IMR-90 (cell line): ENCODE results near the gene FIBCD1. TPM values are rescaled to one million over a fixed set of nuclear protein-coding genes. Genes with fewer than 3 reads are reported as not detected.

ENCODE experiments used
- ATAC-seq: fragments of 200-7000 bp; cut with Tn5 transposase; 2 replicates; pipeline ENCODE4 v1.9.1; 2020; ENCODE audit warnings: low read depth, mild to moderate bottlenecking, moderate library complexity
- BruUV-seq: library from RNA; stranded (reverse); fragments of 400-500 nt; replicated peaks from 2 replicates; lab custom pipeline; 2021; lab: Mats Ljungman, UMichigan
- CTCF ChIA-PET: fragments of 300-600 bp; formaldehyde crosslinking; extraction: SDS; loops from one replicate; lab custom pipeline; 2021; ENCODE audit warnings: antibody characterized with exemption; lab: Yijun Ruan, JAX
- POLR2A ChIA-PET: fragments of 300-600 bp; sonication (Branson Sonifier 250); formaldehyde crosslinking; loops from one replicate; lab custom pipeline; 2022; ENCODE audit warnings: antibody characterized with exemption; ENCODE audit not compliant: unreplicated experiment; lab: Charles Lee
- DNase-seq: peaks from one replicate; pipeline ENCODE4 v3.0.0; 2013
- H2AFZ ChIP-seq: replicated peaks from 2 replicates; pipeline ENCODE3; 2013; ENCODE audit warnings: low read length, mild to moderate bottlenecking; ENCODE audit not compliant: poor library complexity
- H2AK5ac ChIP-seq: 2 replicates; pipeline ENCODE4 v1.6.1; 2013; ENCODE audit warnings: low read depth, low read length, inconsistent platforms
- H2AK9ac ChIP-seq: replicated peaks from 2 replicates; pipeline ENCODE3; 2013; ENCODE audit warnings: mild to moderate bottlenecking, low read depth, low read length, moderate library complexity; ENCODE audit not compliant: poor library complexity
- H2BK120ac ChIP-seq: 2 replicates; pipeline ENCODE4 v1.6.1; 2013; ENCODE audit warnings: low read depth, low read length, inconsistent platforms
- H2BK15ac ChIP-seq: 3 replicates; pipeline ENCODE4 v1.6.1; 2013; ENCODE audit warnings: low read depth, low read length, inconsistent platforms
- H2BK20ac ChIP-seq: 2 replicates; pipeline ENCODE4 v1.6.1; 2013; ENCODE audit warnings: low read depth, mild to moderate bottlenecking, inconsistent platforms, low read length, moderate library complexity
- H2BK5ac ChIP-seq: 2 replicates; pipeline ENCODE4 v1.6.1; 2013; ENCODE audit warnings: mild to moderate bottlenecking, low read depth, low read length, inconsistent platforms; ENCODE audit not compliant: poor library complexity, severe bottlenecking
- H3K14ac ChIP-seq: replicated peaks from 2 replicates; pipeline ENCODE4 v1.6.1; 2013; ENCODE audit warnings: low read depth, low read length, inconsistent platforms
- H3K18ac ChIP-seq: 2 replicates; pipeline ENCODE4 v1.6.1; 2013; ENCODE audit warnings: low read depth, low read length, control low read depth
- H3K23ac ChIP-seq: 2 replicates; pipeline ENCODE4 v1.6.1; 2013; ENCODE audit warnings: low read depth, low read length, inconsistent platforms
- H3K27ac ChIP-seq: 2 replicates; pipeline ENCODE4 v1.5.1; 2013; ENCODE audit warnings: mild to moderate bottlenecking, control low read depth, low read length; ENCODE audit not compliant: insufficient read depth
- H3K27me3 ChIP-seq: 2 replicates; pipeline ENCODE4 v1.6.1; 2013; ENCODE audit warnings: low read length; ENCODE audit not compliant: control insufficient read depth, insufficient read depth
- H3K36me3 ChIP-seq: 2 replicates; pipeline ENCODE4 v1.6.1; 2013; ENCODE audit warnings: low read length, mixed read lengths; ENCODE audit not compliant: control insufficient read depth, insufficient read depth
- H3K4ac ChIP-seq: 2 replicates; pipeline ENCODE4 v1.6.1; 2013; ENCODE audit warnings: low read depth, low read length, inconsistent platforms
- H3K4me1 ChIP-seq: 2 replicates; pipeline ENCODE4 v1.6.1; 2013; ENCODE audit warnings: low read length, mixed read lengths; ENCODE audit not compliant: control insufficient read depth, insufficient read depth
- H3K4me2 ChIP-seq: 2 replicates; pipeline ENCODE4 v1.6.1; 2013; ENCODE audit warnings: low read depth, mild to moderate bottlenecking, control low read depth, low read length, moderate library complexity
- H3K4me3 ChIP-seq: 2 replicates; pipeline ENCODE4 v1.5.1; 2013; ENCODE audit warnings: low read depth, mild to moderate bottlenecking, control low read depth, low read length, moderate library complexity; ENCODE audit not compliant: insufficient read depth
- H3K56ac ChIP-seq: 2 replicates; pipeline ENCODE4 v1.6.1; 2013; ENCODE audit warnings: low read length, inconsistent platforms; ENCODE audit not compliant: insufficient read depth; ENCODE audit errors: extremely low read depth
- H3K79me1 ChIP-seq, 2 experiments: 2 replicates each; pipeline ENCODE4 v1.6.1; 2013; ENCODE audit warnings: low read length in 2 of 2, inconsistent platforms in 1 of 2, low read depth in 1 of 2
- H3K9ac ChIP-seq: 2 replicates; pipeline ENCODE4 v1.6.1; 2013; ENCODE audit warnings: low read depth, low read length, control low read depth
- H3K9me1 ChIP-seq: 2 replicates; pipeline ENCODE4 v1.6.1; 2013; ENCODE audit warnings: low read length, inconsistent platforms; ENCODE audit not compliant: insufficient read depth
- H3K9me3 ChIP-seq: 2 replicates; pipeline ENCODE4 v1.6.1; 2013; ENCODE audit warnings: low read length; ENCODE audit not compliant: control insufficient read depth, insufficient read depth
- H4K20me1 ChIP-seq: 2 replicates; pipeline ENCODE4 v1.6.1; 2013; ENCODE audit warnings: low read length, inconsistent platforms; ENCODE audit not compliant: insufficient read depth
- H4K5ac ChIP-seq: 2 replicates; pipeline ENCODE4 v1.6.1; 2013; ENCODE audit warnings: mild to moderate bottlenecking, low read depth, low read length, control low read depth
- H4K8ac ChIP-seq, 2 experiments: 2 replicates each; pipeline ENCODE4 v1.6.1; 2013; ENCODE audit warnings: low read depth in 2 of 2, low read length in 2 of 2, control low read depth in 1 of 2, inconsistent platforms in 1 of 2
- H4K91ac ChIP-seq: 2 replicates; pipeline ENCODE4 v1.6.1; 2013; ENCODE audit warnings: low read depth, low read length, inconsistent platforms; ENCODE audit not compliant: insufficient read depth
- BHLHE40 ChIP-seq: fragments of 150-350 bp; IDR thresholded peaks from 2 replicates; pipeline ENCODE4 v1.6.1; 2016; ENCODE audit warnings: mild to moderate bottlenecking, low read depth, low read length
- CEBPB ChIP-seq: IDR thresholded peaks from 2 replicates; pipeline ENCODE4 v1.6.1; 2012; ENCODE audit warnings: low read depth, low read length, improper control_type of control experiment
- CHD1 ChIP-seq: IDR thresholded peaks from 2 replicates; pipeline ENCODE4 v1.6.1; 2012; ENCODE audit warnings: low read depth, low read length, improper control_type of control experiment
- CTCF ChIP-seq: conservative IDR thresholded peaks from 2 replicates; pipeline ENCODE4 v1.5.1; 2012; ENCODE audit warnings: mild to moderate bottlenecking, low read depth, low read length, improper control_type of control experiment
- ELK1 ChIP-seq: fragments of 150-350 bp; IDR thresholded peaks from 2 replicates; pipeline ENCODE4 v1.6.1; 2016; ENCODE audit warnings: low read depth, mild to moderate bottlenecking, low read length, moderate library complexity, borderline replicate concordance
- MAFK ChIP-seq: IDR thresholded peaks from 2 replicates; pipeline ENCODE4 v1.6.1; 2012; ENCODE audit warnings: low read depth, low read length, improper control_type of control experiment
- MAZ ChIP-seq: IDR thresholded peaks from 2 replicates; pipeline ENCODE4 v1.6.1; 2012; ENCODE audit warnings: low read depth, mild to moderate bottlenecking, low read length, improper control_type of control experiment, moderate library complexity, borderline replicate concordance
- MXI1 ChIP-seq: IDR thresholded peaks from 2 replicates; pipeline ENCODE4 v1.6.1; 2012; ENCODE audit warnings: low read depth, mild to moderate bottlenecking, low read length, moderate library complexity, borderline replicate concordance
- NFE2L2 ChIP-seq: fragments of 150-350 bp; IDR thresholded peaks from 2 replicates; pipeline ENCODE4 v1.6.1; 2016; ENCODE audit warnings: low read depth, mild to moderate bottlenecking, low read length
- POLR2A ChIP-seq: IDR thresholded peaks from 2 replicates; pipeline ENCODE4 v1.6.1; 2012; ENCODE audit warnings: mild to moderate bottlenecking, low read depth, low read length
- RAD21 ChIP-seq: IDR thresholded peaks from 2 replicates; pipeline ENCODE4 v1.6.1; 2012; ENCODE audit warnings: low read length, improper control_type of control experiment
- RCOR1 ChIP-seq: IDR thresholded peaks from 2 replicates; pipeline ENCODE4 v1.6.1; 2012; ENCODE audit warnings: mild to moderate bottlenecking, low read length, improper control_type of control experiment; ENCODE audit not compliant: insufficient replicate concordance
- WGBS, 2 experiments: methylation state at CpG; one replicate each; pipeline versions ENCODE4 v1.1.5 to v1.1.7; 2013; ENCODE audit warnings: missing lambda C conversion rate in 2 of 2; ENCODE audit not compliant: insufficient read length in 1 of 2; ENCODE audit errors: extremely low coverage in 2 of 2; 5-methylcytosine and 5-hydroxymethylcytosine counted together
- dilution Hi-C: fragments of 300-500 bp; cut with HindIII; formaldehyde crosslinking; loops from one replicate; pipeline ENCODE4 v1.14.3; 2018; ENCODE audit warnings: low sequenced_read_pairs; ENCODE audit not compliant: unreplicated experiment
- in situ Hi-C: fragments of 300-500 bp; cut with MboI; formaldehyde crosslinking; loops from 3 replicates; pipeline ENCODE4 v1.14.3; 2019; ENCODE audit warnings: low sequenced_read_pairs, inconsistent platforms, mixed read lengths
- intact Hi-C: fragments of 100-400 bp; cut with micrococcal nuclease; formaldehyde crosslinking; loops from 2 replicates; pipeline ENCODE4 v1.10.0; 2022
- polyA plus RNA-seq, 3 experiments: library from polyadenylated mRNA; depleted of rRNA; stranded (reverse); fragments of >200 nt; gene quantifications; 2 replicates each; pipeline ENCODE4 v1.2.3, GENCODE V29; 2012; ENCODE audit warnings: low replicate concordance in 1 of 3
- total RNA-seq: library from RNA; depleted of rRNA; stranded (reverse); fragments of >200 nt; gene quantifications from 2 replicates; pipeline ENCODE4 v1.2.3, GENCODE V29; 2012

The FIBCD1 gene
- total and polyA plus RNA-seq, 2 of the 4 experiments (the other 2 are of a cell fraction), result 1.1 to 10.1 TPM

GRCh38 chr9:130905125-130905901 lies 33.7 kb downstream of the FIBCD1 start:
- no TSS peak for BruUV-seq
- WGBS, 2 experiments, result 83% methylated on average over 6 of the region's 24 CpGs; no CpG with 5 or more reads in 1 of the 2 experiments
- Histone ChIP-seq H3K4me1 (no peaks in the 10 kb centered on the region), H2AK9ac (no peak overlapping the region), H4K20me1 (no peaks in the 10 kb centered on the region), H3K27ac (no peak overlapping the region), H3K9ac (no peak overlapping the region), H3K9me3 (peaks cover 2% of the 10 kb centered on the region; the same call in 1 of the 2 replicates), H3K9me1 (no peaks in the 10 kb centered on the region), H4K91ac (no peak overlapping the region), H3K4me3 (no peak overlapping the region), H3K14ac (no peak overlapping the region), H4K5ac (no peak overlapping the region), H2AK5ac (no peak overlapping the region), H3K4me2 (no peak overlapping the region), H3K36me3 (no peaks in the 10 kb centered on the region), H3K18ac (no peak overlapping the region), H3K79me1 (no peaks in the 10 kb centered on the region), H2BK15ac (no peak overlapping the region), H2BK120ac (no peak overlapping the region), H3K23ac (no peak overlapping the region), H3K4ac (no peak overlapping the region), H3K56ac (no peak overlapping the region), H3K27me3 (no peaks in the 10 kb centered on the region), H4K8ac (no peak overlapping the region), H2BK20ac (no peak overlapping the region), H2BK5ac (no peak overlapping the region), H2AFZ (no peak overlapping the region)
- ChIA-PET CTCF (no interaction called here), POLR2A (no interaction called here)
- intact Hi-C loops (no loop called here), in situ Hi-C loops (no loop called here), dilution Hi-C loops (no loop called here)
- DNase-seq (no peak), ATAC-seq (no peak)
- TF ChIP-seq CEBPB (no peak), POLR2A (no peak), BHLHE40 (no peak), MAZ (no peak), ELK1 (no peak), MXI1 (no peak), MAFK (no peak), RCOR1 (no peak), NFE2L2 (no peak), CHD1 (no peak), CTCF (no peak), RAD21 (no peak)
